A673 (cell line): ENCODE results near the gene USP19. TPM values are rescaled to one million over a fixed set of nuclear protein-coding genes. Genes with fewer than 3 reads are reported as not detected.

Experiments
- BruUV-seq: library from RNA; stranded (reverse); fragments of 400-500 nt; replicated peaks from 2 replicates; lab custom pipeline; 2021; lab: Mats Ljungman, UMichigan
- CTCF ChIA-PET: fragments of 300-600 bp; sonication (Branson Sonifier 250); formaldehyde crosslinking; loops from one replicate; lab custom pipeline; 2022; ENCODE audit warnings: antibody characterized with exemption; lab: Charles Lee
- POLR2A ChIA-PET: fragments of 300-600 bp; sonication (Branson Sonifier 250); formaldehyde crosslinking; loops from one replicate; lab custom pipeline; 2022; ENCODE audit warnings: antibody characterized with exemption; ENCODE audit not compliant: low non-redundant PET; lab: Charles Lee
- DNase-seq: peaks from one replicate; pipeline ENCODE4 v3.0.0-alpha.2; 2015; ENCODE audit warnings: low spot score
- H3K27ac ChIP-seq: fragments of 200-600 bp; sonication (generic); 2 replicates; pipeline ENCODE4 v1.5.1; 2016; ENCODE audit warnings: mixed run types, low read depth, mild to moderate bottlenecking, mixed read lengths, antibody characterized with exemption, low read length; ENCODE audit not compliant: poor library complexity, severe bottlenecking
- H3K27me3 ChIP-seq: fragments of 200-600 bp; sonication (generic); replicated peaks from 2 replicates; pipeline ENCODE4 v1.6.1; 2017; ENCODE audit warnings: mixed run types, low read depth, mild to moderate bottlenecking, mixed read lengths, antibody characterized with exemption, low read length; ENCODE audit not compliant: insufficient read depth, poor library complexity
- H3K36me3 ChIP-seq: fragments of 200-600 bp; sonication (generic); 2 replicates; pipeline ENCODE4 v1.6.1; 2016; ENCODE audit warnings: mixed run types, mild to moderate bottlenecking, mixed read lengths, antibody characterized with exemption, low read length; ENCODE audit not compliant: insufficient read depth, poor library complexity, severe bottlenecking
- H3K4me1 ChIP-seq: fragments of 200-600 bp; sonication (generic); 2 replicates; pipeline ENCODE4 v1.6.1; 2017; ENCODE audit warnings: mixed run types, mild to moderate bottlenecking, mixed read lengths, antibody characterized with exemption, low read length; ENCODE audit not compliant: insufficient read depth, poor library complexity, severe bottlenecking
- H3K4me3 ChIP-seq: fragments of 200-600 bp; sonication (generic); 2 replicates; pipeline ENCODE4 v1.5.1; 2016; ENCODE audit warnings: low read depth, mixed run types, mild to moderate bottlenecking, mixed read lengths, low read length; ENCODE audit not compliant: poor library complexity, severe bottlenecking
- H3K9me3 ChIP-seq: fragments of 200-600 bp; sonication (generic); 2 replicates; pipeline ENCODE4 v1.6.1; 2016; ENCODE audit warnings: mixed run types, low read depth, mild to moderate bottlenecking, mixed read lengths, antibody characterized with exemption, low read length; ENCODE audit not compliant: poor library complexity, severe bottlenecking
- CTCF ChIP-seq: fragments of 300-800, 200-600 bp; sonication (generic); conservative IDR thresholded peaks from 2 replicates; pipeline ENCODE4 v1.5.1; 2017; ENCODE audit warnings: low read depth, mild to moderate bottlenecking, antibody characterized with exemption, low read length, moderate library complexity, mixed read lengths
- EZH2 ChIP-seq: fragments of 200-600 bp; sonication (generic); IDR thresholded peaks from 2 replicates; pipeline ENCODE4 v1.6.1; 2017; ENCODE audit warnings: borderline replicate concordance, low read depth, mild to moderate bottlenecking, mixed read lengths, antibody characterized with exemption, low read length; ENCODE audit not compliant: poor library complexity, severe bottlenecking
- intact Hi-C: fragments of 100-400 bp; cut with micrococcal nuclease; formaldehyde crosslinking; loops from one replicate; pipeline ENCODE4 v1.10.0; 2022; ENCODE audit not compliant: unreplicated experiment
- total RNA-seq: library from RNA; stranded (reverse); gene quantifications from 2 replicates; pipeline ENCODE4 v1.2.3, GENCODE V29; 2021

Gene USP19
- total RNA-seq, 1 experiment from 2014 or later, result 37.5 TPM

GRCh38 chr3:49121132-49121736 is 611 bp upstream of the USP19 start:
- ChIA-PET POLR2A (interaction anchor here (0.6 kb wide), 1 partner anchor 12 kb away, joined by 3 read pairs; the partner anchor contains the start of gene LAMB2), CTCF (interaction anchor here (0.9 kb wide), 1 partner anchor 27 kb away, joined by 4 read pairs; no protein-coding TSS in a partner anchor)
- no peaks in the 10 kb centered on the region for H3K9me3 ChIP-seq
- no TSS peak for BruUV-seq
- H3K27ac ChIP-seq, result peak overlapping the region; percentile 87
- no peak for DNase-seq
- no peaks in the 10 kb centered on the region for H3K4me1 ChIP-seq
- intact Hi-C loops, result no loop called here
- peak overlapping the region; percentile 84 for H3K4me3 ChIP-seq
- no peaks in the 10 kb centered on the region for H3K27me3 ChIP-seq
- TF ChIP-seq CTCF, result no peak
- TF ChIP-seq EZH2, result no peak
- H3K36me3 ChIP-seq, result peaks cover 16% of the 10 kb centered on the region

GRCh38 chr3:49120096-49120437 is 556 bp downstream of the USP19 start:
- Histone ChIP-seq H3K4me1 (no peaks in the 10 kb centered on the region), H3K9me3 (no peaks in the 10 kb centered on the region), H3K4me3 (peak overlapping the region; percentile 84), H3K27ac (peak overlapping the region; percentile 87), H3K27me3 (no peaks in the 10 kb centered on the region), H3K36me3 (peaks cover 24% of the 10 kb centered on the region)
- TF ChIP-seq CTCF (no peak), EZH2 (no peak)
- intact Hi-C loops, result no loop called here
- POLR2A ChIA-PET, result interaction anchor here (0.6 kb wide), 1 partner anchor 204 kb away, joined by 3 read pairs; no protein-coding TSS in a partner anchor
- DNase-seq, result no peak
- BruUV-seq, result no TSS peak
- CTCF ChIA-PET, result no interaction called here

GRCh38 chr3:49119439-49119838 is 1.2 kb downstream of the USP19 start:
- CTCF ChIA-PET, result no interaction called here
- peak overlapping the region; percentile 87 for H3K27ac ChIP-seq
- H3K36me3 ChIP-seq, result peaks cover 30% of the 10 kb centered on the region
- H3K27me3 ChIP-seq, result no peaks in the 10 kb centered on the region
- no peaks in the 10 kb centered on the region for H3K9me3 ChIP-seq
- intact Hi-C loops, result no loop called here
- POLR2A ChIA-PET, result interaction anchor here (0.6 kb wide), 1 partner anchor 204 kb away, joined by 3 read pairs; no protein-coding TSS in a partner anchor
- no TSS peak for BruUV-seq
- DNase-seq, result no peak
- H3K4me1 ChIP-seq, result no peaks in the 10 kb centered on the region
- TF ChIP-seq CTCF (no peak), EZH2 (no peak)
- H3K4me3 ChIP-seq, result peak overlapping the region; percentile 84
